ENCODE results near the gene IGFBP2.

IGFBP2 gene

DNA sequence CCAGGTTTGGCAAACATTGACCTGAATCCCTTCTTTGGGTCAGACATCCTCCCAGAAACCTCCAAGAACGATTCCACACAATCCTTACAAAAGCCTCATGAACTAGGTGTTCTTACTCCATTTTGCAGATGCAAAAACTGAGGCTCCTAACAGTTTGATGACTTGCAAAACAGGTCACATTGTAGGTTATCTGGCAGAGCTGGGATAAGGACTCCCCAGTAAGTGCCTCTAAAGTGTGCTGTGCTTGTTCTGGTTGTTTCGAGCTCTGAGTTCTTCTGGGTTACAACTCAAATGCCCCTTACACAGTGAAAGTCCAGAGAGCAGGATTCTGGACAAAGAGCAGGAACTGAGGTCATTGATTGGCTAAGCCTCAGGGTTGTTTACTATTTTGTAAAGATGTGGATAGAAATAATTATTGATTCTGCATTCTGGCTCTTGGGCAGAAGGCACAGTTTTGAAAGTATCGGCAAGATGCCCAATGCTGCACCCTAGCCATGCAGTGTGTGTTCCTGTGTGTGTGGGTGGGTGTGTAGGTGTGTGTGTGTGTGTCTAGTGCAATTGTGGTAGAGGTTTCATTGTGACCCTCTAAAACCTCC, 17.0 kb upstream of the IGFBP2 start:
- DNase-seq: no peak

DNA sequence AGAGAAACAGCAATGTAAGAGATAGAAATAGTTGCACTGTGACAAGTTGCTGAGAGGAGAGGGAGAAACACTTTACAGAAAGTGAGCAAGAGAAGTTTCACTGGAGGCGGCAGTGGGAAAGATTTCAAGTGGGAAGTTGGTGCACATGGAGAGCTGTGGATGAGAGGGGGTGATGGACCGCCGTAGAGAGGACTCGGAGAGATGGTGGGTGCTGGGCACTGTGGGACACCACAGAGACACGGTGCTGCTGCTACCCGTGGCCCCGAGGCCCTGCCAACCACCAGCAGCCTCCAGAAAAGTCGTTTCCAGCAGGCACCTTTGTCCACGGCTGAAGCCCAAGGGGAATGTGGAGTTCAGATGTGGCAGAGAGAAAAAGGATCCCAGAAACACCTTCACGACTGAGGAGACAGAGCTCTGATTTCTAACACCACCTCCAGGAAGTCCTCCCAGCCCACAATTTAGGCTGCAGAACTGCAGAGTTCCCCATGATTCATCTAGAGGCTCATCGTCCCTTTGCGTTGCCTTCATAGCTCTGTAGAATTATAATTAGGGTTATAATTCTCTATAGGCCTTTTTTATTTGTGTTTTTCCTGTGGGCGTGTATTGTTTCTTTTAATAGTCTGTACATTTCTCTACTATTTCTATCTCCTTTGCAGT, 15.9 kb upstream of the IGFBP2 start:
- no peak for DNase-seq

DNA sequence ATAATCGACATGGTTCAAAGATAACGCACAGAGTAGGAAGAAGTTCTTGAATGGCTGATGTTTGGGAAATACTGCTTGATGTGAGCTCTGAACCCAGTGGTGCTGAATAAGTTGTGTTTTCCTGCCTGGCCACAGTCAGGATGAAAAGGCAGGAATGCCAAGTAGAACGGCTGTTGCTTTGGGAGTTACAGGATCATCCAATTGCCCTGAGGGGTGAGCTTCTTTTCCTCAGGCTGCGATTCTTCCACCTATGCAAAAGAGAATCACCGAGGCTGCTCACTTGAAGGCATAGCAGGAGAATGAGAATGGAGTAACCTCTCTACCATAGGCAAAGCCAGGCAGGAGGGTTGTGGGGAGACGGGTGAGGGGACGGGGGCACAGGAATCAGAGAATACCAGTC, 14.4 kb upstream of the IGFBP2 start:
- DNase-seq: no peak

GRCh38 chr2:216619411-216620393, 13.5 kb upstream of the IGFBP2 start:
- DNase-seq: peak; percentile 80

- DNase-seq: no peak
These were observed 12.4 kb upstream of the IGFBP2 start for GRCh38 chr2:216620786-216621185.

DNA sequence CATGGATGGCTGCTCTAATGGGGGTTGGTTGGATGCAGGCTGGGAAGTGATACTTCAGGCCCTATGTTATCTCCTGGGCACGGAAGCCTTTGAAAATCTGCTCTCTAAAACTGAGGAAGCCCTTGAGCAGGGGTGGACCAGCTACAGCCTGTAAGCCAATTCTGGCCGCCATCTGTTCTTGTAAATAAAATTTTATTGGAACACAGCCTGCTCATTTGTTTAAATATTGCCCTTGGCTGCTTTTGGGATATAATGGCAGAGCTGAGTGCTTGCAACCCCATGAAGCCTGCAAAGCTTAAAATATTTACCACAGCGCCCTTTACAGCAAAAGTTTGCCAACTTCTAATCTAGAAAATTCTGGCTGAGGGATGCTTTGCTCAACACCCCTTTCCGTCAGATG, 11.9 kb upstream of the IGFBP2 start:
- no peak for DNase-seq

DNA sequence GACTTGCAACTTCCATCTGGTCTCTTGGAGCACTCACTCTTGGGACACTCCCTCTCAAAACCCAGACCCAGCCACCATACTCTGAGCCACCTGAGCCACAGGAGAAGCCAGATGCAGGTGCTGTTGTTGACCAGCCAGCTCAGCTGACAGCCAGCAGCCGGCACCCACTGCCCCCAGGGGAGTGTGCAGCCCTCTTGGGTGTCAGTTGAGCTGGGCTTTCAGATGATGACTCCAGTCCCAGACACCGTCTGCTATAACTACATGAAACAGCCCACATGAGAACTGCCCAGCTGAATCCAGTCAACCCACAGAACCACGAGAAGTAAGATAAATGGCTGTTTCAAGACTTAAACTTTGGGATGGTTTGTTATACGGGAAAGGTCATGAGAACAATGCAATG, 10.7 kb upstream of the IGFBP2 start:
- no peak for DNase-seq

GRCh38 chr2:216624251-216624650, 9.0 kb upstream of the IGFBP2 start:
- no peak for DNase-seq

DNA sequence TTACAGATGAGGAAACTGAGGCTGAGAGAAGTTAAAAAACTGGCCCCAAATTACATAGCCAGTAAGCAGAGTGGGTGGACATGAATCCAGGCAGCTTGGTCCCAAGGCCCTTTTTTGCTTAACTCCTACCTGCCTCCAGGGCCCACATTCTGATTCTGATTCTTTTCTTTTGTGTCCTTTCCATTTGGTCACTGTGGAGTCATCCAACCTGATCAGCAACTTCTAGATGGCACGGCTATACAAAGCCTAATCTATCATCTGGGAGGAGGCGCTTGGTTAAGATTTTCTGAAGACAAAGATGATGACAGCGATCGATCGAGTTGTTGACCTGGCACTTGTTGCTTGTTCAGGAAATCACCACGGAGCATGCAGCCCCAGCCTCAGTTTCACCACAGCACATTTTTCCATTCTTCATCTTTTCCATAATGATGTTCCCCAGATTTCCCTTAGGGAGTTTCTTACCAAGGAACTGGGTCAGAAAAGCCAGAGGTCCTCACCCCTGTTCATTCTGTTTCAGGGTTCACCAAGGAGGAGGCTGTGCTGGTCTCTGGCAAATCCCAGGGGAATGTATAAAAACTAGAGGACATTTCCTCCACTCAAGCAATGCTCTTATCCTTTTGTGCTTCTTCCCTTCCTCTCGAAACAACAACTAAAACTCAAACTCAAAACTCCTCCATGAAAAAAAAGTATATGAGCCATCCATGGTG, 6.9 kb upstream of the IGFBP2 start:
- no peak for DNase-seq

DNA sequence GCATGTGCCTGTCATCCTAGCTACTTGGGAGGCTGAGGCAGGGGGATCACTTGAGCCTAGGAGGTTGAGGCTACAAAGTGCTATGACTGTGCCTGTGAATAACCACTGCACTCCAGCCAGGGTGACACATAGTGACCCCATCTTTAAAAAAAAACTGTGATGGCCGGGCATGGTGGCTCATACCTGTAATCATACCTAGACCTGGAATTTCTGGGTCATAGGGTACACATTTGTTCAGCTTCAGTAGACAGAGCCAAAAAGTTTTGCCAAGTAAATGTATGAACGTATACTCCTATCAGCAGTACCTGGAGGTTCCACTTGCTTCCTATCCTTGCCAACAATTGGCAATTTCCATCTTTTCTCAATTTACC, 6.4 kb upstream of the IGFBP2 start:
- DNase-seq: no peak

GRCh38 chr2:216629784-216630183, 3.4 kb upstream of the IGFBP2 start:
- no peak for DNase-seq

DNA sequence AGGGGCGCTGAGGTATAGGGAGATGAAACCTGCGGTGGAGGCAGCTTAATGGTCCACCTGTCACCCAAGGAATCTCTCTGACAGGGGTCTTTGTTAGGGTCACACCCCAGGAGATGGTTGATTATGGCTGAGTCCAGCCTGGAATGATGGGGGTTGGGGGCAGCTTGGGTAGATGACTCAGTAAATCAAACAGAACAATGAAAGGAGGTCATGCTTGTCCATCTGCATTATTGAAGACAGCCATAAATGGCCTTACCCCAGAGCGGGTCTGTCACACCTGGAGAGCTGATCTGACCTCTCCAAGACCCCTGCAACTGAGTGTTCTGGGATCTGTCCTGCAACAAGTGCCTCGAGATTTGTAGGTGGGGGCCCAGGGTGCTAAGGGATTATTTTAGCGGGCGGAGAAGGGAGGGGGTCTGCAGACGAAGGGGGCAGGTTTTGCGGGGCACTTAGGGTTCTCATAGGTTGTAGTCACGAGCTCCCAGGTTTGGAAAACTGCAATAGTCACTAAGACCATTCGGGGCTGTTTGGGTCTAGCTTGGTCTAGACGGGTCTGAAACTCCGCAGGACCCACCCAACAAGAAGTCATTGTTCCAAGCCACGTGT, 771 bp upstream of the IGFBP2 start:
- DNase-seq: no peak

- peak; percentile 55 for DNase-seq
These were observed 573 bp downstream of the IGFBP2 start for GRCh38 chr2:216633616-216634369.

DNA sequence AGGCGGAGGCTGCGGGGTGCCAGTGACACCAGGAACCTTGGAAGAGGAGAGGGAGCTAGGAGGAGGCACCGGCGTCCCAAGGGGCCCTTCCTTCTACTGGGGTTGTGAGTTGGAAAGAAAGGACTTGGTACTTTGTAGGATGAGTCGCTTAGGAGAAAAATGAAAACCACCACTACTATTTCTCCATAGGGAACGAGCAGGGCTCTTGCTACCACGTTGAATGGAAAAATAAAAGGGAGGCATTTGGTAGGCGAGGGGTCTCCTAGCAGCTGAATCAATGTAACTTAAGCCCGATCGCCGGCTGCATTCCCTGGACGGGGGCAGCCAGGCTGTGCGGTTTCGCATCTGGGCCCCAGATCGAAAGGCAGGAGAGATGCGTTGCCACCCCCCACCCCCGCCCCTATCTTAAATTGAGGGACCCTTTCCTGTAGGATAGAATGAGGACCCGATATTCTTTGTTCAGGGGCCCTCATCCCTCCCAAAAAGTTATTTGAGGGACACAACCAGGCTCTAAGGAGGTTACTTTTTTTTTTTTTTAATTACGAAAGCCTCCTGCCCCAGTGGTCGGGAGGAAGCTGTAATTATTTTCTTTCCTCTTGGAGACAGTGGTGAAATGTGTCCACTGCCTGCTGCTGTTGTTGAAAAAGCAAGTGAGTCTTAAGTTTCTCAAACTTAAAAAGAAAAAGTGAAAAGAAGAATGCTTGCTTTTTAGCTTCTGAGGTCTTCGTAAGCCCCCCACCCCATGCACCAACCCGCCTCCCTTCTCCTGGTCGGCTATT, 1.3 kb downstream of the IGFBP2 start:
- DNase-seq: no peak

DNA sequence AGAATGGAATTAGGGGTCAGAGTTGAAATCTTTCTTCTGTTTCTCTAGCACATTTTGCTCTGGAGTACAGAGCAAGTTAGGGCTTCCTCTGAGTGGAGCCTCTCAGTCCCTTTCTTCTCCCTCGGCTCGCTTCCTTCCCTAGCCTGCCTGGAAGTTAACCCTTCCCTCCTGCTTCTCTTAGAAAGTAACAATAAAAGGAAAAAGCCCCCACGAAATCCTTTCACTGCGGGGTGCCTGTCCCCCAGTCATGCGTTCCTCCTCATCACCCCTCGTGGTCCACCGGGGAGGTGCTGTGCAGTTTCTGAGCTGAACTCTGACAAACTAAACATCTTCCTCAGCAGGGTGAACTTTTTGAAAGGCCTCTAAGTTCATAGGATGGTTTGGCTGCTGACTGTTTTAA, 2.0 kb downstream of the IGFBP2 start:
- DNase-seq: peak; percentile 15

GRCh38 chr2:216635701-216636550, 2.7 kb downstream of the IGFBP2 start:
- DNase-seq: no peak

DNA sequence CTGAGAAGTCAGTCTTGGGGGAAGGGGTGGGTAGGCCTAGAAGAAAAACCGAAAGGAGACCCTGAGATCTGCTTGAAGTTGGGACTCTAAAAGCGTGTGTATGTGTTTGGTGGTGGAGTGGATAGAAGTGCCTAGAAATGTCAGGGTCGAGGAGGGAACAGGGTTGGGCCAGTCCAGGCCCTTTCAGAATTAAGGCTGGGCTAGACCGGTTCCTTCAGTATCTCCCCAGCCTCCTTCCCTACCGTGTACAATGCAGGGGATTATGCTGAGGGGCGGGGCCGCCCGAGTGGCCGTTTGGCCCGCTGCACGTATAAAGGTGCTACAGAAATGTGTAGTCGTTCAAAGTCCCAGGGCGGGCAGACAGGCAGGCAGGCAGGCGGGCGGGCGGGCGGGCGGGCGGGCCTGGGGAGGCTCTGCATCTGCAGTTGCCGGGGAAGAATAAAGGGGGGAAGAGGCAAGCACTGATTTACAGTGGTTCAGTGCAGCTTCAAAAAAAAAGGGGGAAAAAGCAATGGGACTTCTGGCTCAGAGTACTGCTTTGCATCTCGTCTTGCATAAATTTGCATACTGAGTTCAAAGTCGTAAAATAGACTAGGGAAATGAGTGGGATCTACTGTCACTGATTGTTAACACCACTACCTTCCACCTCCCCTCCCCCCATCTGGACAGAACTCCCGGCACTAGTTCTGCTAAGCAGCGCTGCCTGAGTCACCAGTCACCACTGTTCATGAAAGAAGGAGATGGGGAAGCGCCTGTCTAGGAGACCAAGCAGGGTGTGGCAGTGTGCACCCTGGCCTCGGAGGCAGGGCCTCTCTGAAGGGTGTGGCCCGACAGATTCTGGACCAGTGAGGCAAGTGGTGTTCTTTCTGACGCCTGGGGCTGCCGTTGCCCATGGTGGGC, 3.6 kb downstream of the IGFBP2 start:
- peak; percentile 55 for DNase-seq

GRCh38 chr2:216637472-216637871, 4.3 kb downstream of the IGFBP2 start:
- no peak for DNase-seq

GRCh38 chr2:216643986-216644659, 10.9 kb downstream of the IGFBP2 start:
- no peak for DNase-seq

Data from NCI-H2227 treated with DMSO at 0.1 percent for 48 hours (cell line).